ENCODE measurements around the gene PTPRK. TPM values are rescaled to one million over a fixed set of nuclear protein-coding genes. Genes with fewer than 3 reads are reported as not detected.

The PTPRK gene
- total and polyA plus RNA-seq, 2 of the 8 experiments (the other 6 are each of a cell fraction or from before 2014, with no cell fraction given), result 11.4 to 47.3 TPM

- no peak for TF ChIP-seq CHD7 (IDR thresholded peaks at IDR 0.05; ENCODE audit: insufficient replicate concordance, low read length)
- no peak for TF ChIP-seq SIRT6 (IDR thresholded peaks at IDR 0.05; ENCODE audit: low read length)
- TF ChIP-seq ATF2 (IDR thresholded peaks at IDR 0.05; ENCODE audit: low read length), result no peak
- no peak for TF ChIP-seq MAX (IDR thresholded peaks at IDR 0.05)
- no peak for TF ChIP-seq ZNF274 (IDR thresholded peaks at IDR 0.05; ENCODE audit: borderline replicate concordance, extremely low read depth, low read length)
- TF ChIP-seq NRF1 (IDR thresholded peaks at IDR 0.05; ENCODE audit: low read depth, low read length), result no peak
- TF ChIP-seq POLR2AphosphoS5 (IDR thresholded peaks at IDR 0.05; ENCODE audit: low read depth, low read length), result no peak
These were observed 32.7 kb downstream of the PTPRK start (continued) for GRCh38 chr6:128487746-128488145.
